CD4-positive, alpha-beta T cell treated with Interleukin-2 at 100 ng/mL for 4 hours (primary cell): Measurements from ENCODE around the gene ZDHHC19.
"Not testable (repeated sequence)": the region's sequence is repeated elsewhere in the genome, so short reads cannot be mapped to it uniquely, and the experiment has no call there.

ENCODE experiments used
- DNase-seq: peaks from one replicate; pipeline ENCODE4 v3.0.0-alpha.2; 2020; ENCODE audit warnings: low spot score

ZDHHC19 gene

DNA sequence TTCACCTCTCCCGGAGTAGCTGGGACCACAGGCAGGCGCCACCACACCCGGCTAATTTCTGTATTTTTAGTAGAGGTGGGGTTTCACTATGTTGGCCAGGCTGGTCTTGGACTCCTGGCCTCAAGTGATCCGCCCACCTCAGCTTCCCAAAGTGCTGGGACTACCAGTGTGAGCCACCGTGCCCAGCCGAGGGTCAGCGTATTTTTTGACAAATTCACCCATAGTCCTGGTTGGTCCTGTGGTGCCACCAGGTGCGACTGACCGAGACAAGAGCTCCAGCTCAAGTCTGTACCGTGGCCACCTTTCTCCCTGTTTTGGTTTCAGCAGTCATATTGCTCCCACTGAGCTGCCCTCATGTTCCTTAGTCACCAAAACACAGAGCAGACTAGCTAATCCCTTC is 13.9 kb upstream of the ZDHHC19 start:
- DNase-seq = no peak

GRCh38 chr3:196222876-196223595 is 11.8 kb upstream of the ZDHHC19 start:
- DNase-seq = no peak

DNA sequence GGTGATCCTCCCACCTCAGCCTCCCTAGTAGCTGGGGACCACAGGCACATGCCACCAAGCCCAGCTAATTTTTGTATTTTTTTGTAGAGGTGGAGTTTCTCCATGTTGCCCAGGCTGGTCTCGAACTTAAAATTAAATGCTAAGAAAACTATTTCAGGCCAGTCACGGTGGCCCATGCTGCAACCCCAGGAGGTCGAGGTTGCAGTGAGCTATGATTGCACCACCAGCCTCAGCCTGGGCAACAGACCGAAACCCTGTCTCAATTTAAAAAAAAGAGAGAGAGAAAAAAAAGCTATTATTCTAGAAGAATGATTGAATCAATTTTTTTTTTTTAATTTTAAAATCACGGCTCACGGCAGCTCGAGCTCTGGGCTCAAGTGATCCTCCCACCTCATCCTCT is 9.8 kb upstream of the ZDHHC19 start:
- no peak for DNase-seq

DNA sequence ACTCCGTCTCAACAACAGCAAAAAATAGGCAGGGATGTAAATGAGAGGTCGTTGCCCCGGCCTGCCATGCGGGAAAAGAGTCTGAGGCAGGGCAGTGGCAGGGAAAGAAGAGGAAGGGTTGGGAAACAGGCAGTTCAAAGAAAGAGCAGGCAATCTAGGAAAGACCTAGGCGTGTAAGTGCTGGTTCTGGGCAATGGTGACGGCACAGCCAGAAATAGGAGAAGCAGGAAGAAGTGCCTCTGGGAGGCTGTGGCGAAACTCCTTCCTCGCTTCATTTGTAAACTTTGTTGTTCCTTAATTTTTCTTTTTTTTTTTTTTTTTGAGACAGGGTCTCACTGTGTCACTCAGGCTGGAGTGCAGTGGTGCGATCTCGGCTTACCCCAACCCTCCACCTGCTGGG is 9.4 kb upstream of the ZDHHC19 start:
- DNase-seq = no peak

DNA sequence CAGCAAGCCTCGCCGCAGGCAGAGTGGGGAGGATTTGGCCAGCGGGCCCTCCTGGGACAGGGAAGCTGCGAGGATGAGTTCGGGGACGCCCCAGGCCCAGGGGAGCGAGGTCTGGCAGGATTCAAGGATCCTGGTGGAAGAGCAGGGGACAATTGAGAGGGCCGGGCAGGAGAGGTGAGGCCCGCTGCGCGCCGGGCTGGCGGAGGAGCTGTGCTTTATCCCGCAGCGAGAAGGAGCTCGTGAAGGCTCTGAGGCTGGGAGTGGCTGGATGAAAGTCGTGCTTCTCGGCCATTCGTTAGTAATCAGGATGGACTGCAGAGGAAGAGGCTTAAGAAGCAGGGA is 8.7 kb upstream of the ZDHHC19 start:
- no peak for DNase-seq

- peak; percentile 82 for DNase-seq
These were observed 8.2 kb upstream of the ZDHHC19 start for GRCh38 chr3:196219194-196219969.

DNA sequence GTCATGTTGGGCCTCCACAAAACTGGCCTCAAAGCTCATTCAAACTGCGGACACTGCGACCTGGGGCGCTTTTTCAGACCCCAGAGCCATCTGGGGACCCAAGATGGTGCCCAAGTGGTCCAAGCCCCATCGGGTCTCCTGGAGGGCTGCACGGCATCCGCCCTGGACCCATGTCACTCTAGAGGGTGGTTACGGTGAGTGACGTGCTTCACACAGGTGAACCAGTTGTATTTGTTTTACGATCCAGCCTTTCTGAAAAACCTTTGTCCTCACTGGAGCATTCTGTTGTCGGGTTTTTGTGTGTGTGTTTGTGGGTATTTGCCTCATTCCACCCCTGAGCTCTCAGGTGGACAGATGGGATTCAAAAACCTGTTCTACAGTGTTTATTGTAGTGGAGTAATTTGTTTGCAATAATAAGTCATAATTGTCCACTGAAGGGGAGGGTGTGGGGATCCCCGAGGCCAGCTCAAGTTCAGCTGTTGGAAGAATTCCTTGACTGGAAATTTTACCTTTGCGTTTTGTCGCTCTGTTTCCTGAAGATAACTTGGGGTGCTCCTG is 7.0 kb upstream of the ZDHHC19 start:
- no peak for DNase-seq

DNA sequence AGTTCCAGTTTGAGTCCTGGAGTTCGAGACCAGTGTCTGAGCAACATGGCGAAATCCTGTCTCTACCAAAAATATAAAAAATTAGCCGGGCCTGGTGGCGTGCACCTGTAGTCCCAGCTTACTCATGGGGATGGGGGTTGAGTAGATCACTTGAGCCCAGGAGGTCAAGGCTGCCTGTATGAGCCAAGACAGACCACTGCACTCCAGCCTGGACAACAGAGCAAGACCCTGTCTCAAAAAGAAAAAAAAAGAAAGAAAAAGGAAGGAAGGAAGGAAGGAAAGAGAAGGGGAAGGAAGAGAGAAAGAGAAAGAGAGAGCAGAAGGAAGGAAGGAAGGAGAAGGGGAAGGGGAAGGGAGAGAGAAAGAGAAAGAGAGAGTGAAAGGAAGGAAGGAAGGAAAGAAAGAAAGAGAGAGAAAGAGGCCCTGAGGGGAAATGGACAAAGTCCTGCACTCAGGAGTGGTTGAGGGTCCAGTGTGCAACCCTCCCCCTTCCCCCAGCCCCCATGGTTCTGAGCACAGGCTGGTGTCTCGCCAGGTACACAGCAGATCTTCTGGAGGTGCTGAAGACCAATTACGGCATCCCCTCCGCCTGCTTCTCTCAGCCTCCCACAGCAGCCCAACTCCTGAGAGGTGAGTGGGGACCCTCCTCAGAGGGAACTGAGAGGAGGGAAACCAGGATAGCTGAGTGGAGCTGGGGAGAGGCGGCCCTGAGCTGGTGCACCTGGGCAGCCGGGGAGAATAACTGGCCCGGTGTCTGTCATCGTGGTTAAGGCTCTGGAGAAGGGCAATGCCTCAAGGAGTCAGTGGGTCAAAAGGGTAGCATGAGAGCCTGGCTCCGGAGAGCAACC is 6.3 kb upstream of the ZDHHC19 start:
- DNase-seq = no peak

DNA sequence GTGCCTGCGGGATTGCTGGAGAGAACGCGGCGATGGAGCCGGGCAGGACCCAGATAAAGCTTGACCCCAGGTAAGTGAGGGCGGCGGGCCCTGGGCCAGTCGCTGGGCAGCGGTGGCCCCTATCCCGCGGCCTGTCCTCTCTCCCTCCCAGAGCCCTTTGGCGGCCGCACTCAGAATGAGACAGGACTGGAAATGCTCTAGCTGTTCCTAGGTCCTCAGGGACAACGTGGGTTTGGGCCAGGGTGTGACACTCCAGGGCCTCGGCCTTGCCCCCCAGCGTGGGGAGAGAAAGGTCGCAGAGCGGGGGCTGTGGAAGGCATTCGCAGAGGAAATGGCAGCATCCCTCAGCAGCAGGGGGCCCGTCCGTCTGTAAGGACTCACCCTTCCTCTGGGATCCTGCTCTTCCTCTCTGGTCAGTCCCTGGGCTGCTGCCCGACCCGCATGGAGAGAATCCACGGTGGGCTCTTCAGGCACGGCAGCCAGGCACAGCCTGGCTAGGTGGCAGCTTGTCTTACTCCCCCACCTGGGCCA is 5.5 kb upstream of the ZDHHC19 start:
- DNase-seq = no peak

GRCh38 chr3:196216089-196216564 is 4.9 kb upstream of the ZDHHC19 start, which contains the start of gene SLC51A:
Gene SLC51A (plus strand): TSS chr3:196216534. CDS start chr3:196216713, 179 bp downstream.
- no peak for DNase-seq

DNA sequence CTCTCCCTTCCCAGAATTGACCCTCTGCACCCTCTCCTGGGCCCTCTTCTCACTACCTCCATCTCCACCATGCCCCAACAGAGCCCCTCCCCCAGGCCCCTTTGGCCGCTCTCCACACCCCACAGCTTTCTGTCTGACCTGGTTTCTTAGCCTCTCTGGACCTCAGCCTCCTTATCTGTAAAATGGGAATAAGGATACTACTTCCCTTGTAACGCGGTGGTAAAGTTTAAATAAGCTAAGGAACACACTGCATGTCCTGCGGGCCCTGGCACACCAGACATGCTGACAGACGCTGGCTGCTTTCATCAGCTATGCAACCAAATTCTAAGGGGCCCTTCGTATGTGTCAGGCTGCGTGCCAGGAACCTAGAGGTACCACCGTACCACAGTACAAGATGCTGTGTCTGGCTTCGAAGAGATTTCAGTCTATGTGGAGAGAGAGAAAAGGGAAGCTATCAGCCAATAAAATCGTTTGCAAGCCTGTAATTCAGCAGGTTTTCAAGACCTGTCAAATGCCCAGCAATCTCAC is 4.4 kb upstream of the ZDHHC19 start:
- DNase-seq = no peak

DNA sequence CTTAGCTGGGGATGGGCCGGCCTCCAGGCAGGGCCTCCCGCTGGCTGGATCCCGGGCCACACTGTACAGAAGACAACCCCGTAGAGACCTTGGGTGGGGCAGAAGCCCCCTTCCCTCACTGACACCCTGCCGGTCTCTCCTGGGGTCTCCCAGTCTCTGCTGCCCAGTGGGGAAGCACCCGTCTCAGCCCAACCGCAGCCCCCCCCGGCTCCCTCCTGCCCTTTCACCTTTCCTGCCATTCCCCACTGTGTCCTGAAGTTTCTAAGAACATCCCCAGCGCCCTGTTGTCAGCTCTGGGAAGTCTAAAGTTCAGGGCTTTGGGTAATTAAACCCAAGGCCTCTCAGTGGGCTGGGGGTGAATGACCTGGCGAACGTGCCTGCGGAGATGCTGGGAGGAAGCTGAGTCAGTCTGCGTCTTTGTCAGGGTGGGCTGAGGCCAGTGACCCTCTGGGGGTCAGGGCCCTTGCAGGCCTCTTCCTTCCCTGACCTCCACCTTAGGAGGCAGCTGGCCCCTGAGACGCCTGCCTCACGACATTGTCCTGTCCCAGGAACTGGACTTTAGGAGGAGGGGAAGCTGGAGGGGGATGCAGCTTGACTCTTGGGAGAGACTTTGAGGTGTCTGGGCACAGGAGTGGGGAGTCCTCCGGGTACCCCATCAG is 3.7 kb upstream of the ZDHHC19 start:
- no peak for DNase-seq

GRCh38 chr3:196209944-196210672 is 1.1 kb downstream of the ZDHHC19 start:
- DNase-seq = not testable (repeated sequence)

- no peak for DNase-seq
These were observed 2.1 kb downstream of the ZDHHC19 start for GRCh38 chr3:196208942-196209695.

DNA sequence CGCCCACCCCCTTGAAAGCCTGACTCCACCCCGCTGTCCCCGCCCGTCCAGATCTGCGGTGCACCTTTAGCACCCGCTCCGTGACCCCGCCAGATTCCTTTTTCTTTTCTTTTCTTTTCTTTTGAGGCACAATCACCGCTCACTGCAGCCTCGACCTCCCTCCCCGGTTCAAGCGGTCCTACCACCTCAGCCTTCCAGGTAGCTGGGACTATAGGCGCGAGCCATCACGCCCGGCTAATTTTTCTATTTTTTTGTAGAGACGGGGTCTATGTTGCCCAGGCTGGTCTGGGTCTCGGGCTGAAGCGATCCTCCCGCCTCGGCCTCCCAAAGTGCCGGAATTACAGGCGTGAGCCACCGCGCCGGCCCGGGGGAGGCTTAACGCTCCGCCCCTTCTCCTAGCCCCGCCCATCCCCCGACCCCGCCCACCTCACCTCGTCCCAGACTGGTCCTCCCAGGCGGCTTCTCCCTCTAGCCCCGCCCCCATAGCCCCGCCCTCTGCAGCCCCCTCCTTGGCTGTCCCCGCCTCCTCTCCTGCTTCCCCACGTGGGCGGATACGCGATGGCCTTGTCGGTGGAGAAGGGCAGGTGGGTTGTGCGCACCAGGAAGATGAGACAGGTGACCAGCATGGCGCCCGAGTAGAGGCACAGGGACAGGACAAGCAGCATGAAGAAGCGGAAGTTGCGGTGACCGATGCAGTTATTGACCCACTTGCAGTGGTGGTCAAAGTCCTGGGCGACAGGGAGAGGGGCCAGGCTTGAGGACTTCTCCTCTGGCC is 3.2 kb downstream of the ZDHHC19 start:
- peak; percentile 47 for DNase-seq

- DNase-seq = peak; percentile 15
These were observed 3.9 kb downstream of the ZDHHC19 start for GRCh38 chr3:196207159-196207832.

GRCh38 chr3:196205442-196206205 is 5.6 kb downstream of the ZDHHC19 start:
- DNase-seq = not testable (repeated sequence)
